Non-pigmented ciliary epithelial cell (primary cell): ENCODE results near the gene NFIX.

Experiments used
- DNase-seq: peaks from one replicate; pipeline ENCODE4 v3.0.0-alpha.2; 2010; ENCODE audit warnings: low read depth

The NFIX gene

DNA sequence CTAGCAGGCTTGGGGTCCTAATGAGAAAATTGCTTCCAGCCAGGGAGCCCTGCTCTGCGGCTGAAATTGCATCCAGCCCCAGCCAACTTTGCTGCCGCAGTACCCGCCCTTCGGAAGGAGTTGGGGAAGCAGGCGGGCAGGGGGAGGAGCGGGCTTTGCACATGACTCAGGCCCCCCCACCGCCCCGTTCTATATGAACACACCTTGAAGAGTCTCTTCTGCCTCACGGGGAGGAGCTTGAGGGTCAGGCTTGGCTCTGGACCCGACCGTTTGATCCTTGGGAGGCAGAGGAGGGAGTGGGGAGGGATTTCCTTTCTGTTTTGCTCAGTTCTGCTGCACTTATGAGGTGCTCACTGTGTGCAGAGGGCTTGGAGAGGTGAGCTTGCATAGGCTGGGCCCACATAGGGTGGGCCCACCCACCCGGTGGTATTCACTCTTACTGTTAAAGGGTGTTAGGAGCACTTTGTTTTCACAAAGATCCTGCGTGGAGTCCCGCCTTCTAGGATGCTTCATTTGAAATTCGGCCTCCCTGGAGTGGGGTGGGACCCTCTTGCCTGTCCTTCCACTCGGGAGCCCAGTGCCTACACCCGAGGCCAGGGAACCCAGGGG is 60.9 kb downstream of the NFIX start:
- DNase-seq: no peak

DNA sequence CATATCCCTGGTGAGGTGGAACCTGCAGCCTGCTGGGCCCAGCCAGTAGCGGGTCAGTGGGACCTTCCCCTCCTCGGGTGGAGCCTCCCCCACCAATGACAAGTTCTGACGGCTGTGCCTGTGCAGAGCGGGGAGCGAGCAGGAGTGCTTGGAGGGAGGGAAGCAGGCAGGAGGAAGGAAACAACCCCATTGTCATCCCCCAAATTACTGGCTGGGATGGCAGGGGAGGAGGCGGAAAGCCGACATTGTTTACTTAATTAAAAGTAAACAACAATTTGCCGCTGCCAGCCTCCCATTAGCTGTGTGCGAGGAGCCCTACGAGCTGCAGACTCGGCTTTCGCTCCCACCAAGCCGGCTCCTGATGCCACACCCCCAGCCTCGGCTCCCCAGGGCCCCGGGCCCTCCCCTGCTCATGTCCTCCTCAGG is 61.9 kb downstream of the NFIX start:
- no peak for DNase-seq

DNA sequence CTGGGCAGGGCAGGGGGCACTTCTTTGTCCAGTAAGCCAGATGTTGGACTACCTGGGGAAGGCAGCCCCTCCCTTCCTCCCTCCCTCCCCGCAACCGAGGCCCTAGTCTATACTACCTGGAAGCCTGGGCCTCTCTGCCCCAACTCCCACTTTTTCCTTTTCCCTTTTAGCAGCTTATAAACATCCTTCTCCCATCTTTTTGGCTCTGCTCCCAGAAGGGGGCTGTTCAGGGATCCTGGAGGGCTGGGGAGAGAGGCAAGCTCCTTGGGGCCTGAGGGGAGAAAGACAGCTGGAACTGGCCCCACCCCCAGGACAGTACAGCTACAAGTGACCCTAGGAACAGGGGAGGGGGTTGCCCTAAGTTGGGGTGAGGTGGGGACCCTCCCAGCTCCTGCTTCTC is 62.5 kb downstream of the NFIX start:
- no peak for DNase-seq

DNA sequence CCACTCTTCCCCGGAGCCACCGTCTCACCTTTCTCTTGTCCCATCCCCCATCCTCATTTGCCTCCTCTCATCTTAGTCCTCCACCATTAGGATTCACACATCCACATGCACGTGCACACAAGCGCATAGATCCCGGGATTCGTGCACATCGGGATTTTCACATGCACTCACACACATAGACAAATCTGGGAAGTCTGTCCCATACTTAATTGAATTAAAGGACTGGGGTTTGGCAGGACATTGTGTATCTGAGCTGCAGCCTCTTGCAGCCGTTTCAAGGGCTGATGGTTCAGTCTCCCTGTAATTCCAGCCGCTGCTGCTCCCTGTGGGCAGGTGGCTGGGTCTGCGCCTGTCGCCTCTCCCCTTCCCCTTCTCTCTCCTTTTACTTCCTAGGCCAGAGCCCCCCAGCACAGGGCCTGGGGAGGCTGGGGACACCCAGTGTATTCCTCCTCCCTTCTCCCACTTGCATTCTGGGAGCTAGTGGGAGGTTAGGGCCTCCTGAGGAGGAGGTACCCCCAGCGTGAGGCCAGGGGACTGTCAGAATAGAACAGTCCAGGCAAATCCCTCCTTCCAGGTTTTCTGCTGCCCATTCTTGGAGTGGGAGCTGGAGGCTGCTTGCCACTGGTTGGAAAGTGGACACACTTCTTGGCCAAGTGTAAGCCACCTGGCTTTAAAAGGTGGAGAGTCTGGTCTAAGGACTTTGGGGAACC is 63.8 kb downstream of the NFIX start:
- no peak for DNase-seq

DNA sequence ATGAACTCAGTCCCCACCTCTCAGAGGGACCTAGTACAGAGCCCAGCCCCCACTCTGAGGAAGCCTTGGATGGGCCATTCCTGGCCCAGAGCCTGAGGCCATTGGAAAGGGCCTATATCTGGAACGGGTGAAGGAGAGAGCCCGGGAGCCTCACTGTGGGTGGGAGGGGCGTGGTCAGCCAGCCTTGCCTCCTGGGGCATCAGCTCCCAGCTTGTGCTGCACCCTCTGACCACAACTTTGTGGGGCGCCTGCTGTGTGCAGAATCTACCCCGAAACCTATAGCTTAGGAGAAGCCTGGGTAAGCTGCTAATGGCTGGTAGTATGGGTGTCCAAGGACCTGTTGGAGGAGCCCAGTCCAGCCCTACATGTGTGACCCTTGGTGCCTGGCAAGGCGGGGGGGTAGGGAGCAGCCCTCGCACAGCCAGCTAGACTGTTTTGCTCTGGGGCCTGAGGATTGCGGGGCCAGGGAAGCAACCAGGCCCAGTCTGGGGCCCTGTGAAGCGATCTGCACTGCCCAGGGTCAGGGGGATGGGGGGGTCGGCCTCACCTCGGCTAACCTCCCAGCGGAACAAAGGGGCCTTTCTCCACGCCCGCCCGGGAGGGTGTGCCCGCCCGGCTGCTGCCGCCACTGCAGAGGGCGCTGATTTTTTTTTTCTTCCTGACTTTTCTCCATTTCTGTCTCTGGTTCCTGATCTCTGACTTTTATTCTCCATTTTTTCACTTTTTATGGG is 65.1 kb downstream of the NFIX start:
- no peak for DNase-seq

DNA sequence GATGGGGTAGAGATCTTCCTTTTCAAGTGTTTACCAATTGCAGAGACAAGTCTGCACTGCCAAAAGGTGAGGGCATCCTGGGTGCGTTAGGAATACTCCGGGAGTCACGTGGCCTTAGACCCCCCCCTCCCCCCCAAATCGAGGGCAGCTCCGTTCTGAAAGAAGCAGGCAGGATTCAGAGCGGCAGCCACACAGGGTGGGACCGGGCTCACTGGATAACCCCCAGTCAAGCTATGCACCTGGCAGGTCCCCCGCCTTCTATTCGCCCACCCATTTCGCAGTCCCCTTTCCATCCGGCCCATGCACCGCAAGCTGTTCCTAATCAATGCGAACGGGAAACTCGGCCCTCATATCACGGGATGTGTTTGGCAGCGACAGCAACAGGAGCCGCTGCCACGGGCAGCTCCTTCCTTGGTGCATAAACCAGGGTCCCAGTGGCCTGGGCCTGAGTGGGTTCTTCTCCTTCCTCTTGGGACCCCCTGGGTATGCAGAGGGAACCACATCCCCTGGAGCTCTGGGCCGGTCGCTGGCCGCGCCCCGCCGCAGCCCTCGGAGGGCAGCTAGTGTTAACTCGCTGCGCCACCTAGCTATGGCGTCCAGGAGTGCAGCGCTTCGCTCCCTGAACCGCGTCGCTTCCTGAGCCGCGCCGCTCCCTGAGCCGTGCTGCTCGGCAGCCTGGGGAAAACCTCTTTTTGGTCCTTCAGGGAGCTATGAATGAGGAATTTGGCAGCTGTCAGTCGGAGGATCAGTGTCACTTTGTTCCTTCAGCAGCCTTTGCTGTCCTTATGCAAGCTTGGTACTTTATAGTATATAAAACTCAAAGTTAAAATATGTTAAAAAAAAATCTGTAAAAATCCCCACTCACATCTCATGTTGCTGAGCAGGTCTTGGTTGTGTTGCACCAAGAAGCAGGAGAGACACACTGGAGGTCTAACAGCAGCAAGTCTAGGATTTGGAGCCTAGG is 66.0 kb downstream of the NFIX start:
- no peak for DNase-seq

DNA sequence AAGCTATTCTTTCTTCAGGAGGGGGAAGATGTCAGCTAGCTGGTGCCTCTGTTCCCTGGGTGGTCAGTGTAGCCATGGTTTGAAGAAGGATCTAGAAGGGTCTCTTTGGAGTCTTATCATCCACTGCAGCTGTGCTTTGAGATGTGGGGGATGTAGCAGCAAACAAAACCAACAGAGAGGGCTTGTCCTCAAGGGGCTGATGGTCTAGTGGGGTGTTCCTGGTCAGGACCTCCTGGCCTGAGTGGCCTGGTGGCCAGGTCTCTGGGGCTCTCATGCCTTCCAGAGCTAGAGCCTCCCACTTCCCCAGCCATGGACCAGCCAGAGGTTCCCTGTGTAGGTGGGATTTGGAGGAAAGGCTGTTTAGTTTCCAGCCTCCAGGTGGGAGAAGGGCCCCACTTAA is 67.0 kb downstream of the NFIX start:
- no peak for DNase-seq

DNA sequence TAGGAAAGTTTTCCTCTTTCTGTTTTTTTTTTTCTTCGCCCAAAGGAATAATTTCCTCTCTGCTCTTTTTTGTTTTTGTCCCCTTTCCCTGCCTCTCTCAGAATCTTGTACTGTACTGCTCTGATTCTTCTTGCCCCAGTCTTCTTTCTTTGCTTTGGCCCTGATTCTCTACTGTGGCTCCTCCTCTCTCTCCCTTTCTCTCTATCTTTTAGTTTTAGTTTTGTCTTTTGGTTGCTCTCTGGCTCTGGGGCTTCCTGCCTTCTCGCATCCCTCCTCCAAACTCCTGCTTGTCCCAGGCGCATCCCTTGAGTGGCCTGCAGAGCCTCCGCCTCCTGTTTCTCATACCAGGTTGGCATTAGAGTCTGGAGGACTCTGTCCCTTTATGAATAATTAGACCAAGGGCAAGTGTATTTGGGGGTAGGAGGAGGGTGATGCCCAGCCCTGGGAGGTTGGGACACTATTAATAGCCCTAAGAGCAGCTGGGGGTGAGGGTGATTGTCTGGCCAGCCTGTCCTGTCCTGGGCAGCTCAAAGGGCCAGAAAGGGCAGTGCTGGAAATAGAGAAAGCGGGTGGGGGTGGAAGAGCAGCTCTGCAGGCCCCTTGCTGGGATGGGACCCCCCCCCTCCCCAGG is 68.3 kb downstream of the NFIX start:
- no peak for DNase-seq

DNA sequence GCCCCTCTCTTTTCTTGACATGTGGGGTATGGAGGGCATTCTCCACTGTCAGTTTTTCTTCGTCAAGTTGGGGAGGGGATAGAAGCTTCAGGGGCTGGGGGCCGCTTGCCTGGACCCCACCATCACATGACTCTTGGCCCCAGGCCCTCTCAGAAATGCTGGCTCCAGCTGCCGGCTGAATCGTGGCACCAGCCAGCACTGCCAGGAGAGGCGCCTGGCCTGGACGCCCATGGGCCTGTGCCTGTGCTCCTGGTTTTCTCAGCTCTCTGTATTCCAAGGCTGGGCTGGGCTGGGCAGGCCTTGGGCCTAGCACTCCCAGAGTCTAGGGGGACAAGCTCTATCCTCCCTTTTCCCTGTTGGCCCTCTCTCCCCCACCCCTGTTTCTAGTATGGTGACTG is 68.8 kb downstream of the NFIX start:
- no peak for DNase-seq

DNA sequence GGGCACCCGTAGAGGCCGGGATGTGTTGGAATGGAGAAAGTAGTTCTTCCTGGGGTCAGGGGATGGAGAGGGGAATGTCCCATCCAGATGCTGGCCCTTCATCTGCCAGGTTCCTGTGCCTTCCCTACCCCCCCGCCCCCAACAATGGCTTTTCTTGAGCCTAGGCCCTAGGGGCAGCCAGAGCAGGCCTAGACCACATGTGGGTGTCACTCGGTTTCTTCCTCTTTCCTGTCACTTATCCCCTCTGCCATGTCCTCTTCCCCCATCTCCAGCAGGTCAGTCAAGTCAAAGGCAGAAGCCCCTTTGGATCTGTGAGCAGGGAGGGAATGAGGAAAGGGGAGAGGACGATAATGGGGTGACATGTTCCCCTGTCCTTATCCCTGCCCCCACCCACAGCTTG is 71.0 kb downstream of the NFIX start:
- DNase-seq: no peak

DNA sequence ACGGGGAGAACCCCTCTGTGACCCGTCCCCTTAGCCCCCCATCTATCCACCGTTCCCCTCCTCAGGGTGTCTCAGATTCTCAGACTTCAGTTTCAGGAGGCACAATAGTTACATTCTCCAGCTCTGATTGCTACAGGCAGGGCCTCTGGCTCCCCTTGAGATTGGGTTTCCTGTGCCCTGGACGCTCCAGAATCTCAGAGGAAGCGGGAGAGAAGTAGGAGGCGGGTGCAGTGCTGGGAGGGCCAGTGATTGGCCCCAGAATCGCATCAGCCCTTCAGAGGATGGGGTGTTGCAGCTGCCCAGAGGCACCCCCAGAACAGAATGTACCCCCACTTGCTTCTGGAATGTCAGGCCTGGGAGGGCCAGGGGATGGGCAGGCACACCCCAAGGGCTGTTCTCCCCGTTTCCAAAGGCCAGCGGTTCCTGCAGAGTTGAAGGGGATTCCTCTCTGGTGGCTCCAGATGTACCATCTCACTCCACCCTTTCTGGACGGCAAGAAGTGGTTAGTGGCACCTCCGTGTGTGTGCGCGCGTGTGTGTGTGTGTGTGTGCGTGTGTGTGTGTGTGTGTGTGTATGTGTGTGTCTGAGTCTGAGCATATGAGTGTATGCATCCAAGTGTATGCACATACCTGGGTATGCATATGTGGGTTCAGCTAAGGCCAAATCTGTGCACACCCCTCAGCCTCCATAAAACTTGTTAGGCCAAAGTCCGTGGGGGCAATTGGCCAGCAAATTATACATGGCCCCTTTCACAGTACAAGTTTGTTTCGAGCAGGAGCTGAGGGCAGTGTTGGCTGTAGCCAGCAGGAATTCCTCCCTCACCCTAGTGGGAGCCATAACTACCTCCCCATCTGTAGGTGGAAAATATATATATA is 71.9 kb downstream of the NFIX start:
- no peak for DNase-seq

DNA sequence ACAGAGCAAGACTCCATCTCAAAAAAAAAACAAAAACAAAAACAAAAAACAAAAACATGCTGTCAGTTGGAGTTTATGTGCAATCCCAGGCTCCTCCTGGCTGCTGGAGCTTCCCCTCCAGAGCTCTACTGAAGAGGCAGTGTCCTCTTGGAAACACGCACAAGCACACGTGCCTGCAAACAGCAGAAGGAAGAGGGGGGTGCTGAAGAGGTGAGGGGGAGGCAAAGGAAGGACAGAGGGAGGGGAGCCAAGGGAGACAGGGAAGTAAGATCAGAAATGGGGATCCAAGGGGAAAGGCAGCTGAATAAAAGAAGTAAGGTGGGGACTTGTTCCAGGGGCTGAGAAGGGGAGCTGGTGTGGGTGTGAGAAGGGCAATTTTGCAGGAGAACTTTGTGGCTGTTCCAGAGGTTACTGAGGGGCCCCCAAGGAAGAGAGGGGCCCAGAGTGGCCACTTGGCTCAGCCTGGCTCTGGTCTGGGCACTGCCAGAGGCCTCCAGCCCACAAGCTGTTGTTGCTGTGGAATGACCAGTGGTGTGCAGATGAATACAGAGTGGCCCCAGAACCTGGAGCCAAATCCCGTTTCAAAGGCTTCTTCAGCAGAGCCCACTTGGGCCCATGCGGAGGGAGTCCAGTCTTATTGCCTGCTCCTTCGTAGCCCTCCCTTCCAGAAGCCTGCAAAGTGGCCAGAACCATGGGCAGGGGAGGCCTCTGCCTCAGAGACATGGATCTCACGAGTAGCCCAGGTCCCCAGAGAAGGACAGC is 73.0 kb downstream of the NFIX start:
- DNase-seq: no peak

DNA sequence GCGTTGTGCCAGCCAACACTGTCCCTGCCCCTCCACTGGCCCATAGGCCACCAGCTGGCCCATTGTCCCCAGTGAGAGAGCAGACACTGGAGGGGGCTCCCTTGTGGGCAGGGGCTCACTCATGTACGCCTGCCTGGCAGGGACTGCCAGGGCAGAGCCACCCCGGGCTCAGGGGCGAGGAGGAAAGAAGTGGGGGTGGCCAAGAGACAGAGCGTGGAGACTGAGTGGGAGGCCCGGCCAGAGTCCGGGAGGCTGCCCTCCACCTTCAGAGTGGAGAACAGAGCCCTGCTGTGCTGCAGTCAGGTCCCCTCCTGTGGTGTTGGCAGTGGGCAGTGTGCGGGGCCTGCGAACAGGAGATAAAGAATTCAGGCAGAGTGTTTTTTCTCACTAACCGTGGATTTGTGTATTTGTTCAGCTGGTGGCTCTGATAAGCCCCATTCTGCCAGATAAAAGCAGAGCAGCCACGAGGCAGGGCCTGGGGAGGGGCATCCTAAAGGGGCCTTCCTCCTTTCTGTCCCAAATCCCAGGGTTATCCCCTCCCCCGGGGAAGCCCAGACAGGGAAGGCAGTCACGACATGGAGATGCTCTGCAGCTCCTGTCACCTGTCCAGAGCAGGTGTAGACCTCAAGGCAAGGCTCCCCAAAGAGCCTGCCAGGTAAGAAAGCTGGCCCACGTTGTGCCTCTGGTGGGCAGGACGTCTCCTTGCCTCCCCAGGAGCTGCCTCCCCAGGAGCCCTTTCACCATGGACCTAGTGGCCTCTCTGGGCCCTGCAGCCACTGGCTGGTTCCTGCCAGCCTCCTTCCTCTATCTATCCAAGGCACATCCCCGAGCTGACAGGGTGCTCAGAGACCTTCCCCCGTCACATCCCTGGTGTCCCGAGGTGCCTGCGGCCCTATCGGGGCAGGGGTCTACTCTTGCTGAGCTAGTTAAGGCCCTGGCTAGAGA is 74.4 kb downstream of the NFIX start:
- DNase-seq: no peak

DNA sequence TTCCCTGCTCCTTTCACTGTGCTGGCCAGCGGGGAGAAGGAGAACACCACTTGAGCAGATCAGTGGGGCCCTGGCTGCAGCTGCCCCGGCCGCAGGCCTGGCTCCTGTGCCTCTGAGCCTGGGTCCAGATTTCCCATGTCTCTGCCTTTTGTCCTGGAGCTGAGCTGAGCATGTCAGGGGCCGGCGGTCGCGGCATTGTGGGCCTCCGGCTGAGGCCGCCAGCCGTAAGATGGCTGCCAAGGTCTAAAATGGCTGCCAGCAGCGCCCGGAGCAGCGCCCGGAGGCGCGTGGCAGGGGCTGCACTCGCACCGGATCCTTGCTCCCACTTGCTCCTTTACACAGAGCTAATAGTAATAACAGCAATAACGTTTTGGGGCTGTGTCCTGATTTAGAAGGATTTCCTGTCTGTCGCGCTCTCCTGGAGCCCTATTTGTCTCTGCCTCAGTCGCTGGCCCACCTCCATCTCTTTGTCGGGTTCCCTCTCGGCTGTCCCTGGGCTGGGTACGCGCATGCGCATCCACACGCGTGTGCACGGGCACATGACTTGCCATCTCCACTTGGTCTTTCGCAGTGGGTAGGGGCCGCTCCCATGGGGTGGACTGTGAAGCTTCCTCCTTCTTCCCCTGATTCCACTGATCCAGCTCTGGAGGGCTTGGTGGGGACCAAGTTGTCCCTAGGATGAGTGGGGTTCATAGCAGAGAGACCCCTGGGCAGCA is 75.3 kb downstream of the NFIX start:
- DNase-seq: no peak

DNA sequence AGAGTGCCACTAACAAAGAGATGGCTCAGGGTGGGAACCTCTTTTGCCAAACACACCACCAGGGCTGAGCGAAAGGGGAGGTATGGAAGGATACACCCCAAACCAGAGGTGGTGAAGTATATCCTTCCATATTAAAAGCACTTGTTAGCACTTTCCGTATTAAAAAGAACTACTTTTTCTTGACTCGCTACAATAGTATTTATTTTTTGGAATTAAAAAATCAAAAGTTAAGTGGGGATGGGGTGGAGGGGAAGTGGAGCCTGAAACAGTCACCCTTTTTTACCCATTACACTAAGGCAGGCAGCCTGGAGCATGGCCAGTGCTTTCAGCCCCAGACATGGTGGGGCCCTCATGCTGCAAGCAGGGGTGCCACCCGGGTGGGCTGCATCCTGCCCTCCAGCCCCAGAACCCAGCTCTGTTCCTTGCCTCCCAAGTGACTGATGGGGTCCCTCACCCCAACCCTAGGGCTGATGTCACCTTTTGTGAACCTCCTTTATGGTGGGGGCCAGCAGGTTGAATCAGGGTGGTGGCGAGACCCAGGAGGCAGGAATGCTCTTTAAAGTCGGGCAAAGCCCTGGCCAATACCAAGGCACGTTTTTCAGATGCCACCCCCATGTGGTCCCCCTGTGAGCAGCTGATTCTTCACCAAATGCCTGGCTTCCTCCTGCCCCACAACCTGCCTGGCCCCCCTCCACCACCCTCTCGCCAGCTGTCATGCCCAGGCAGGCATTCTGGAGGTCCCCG is 76.3 kb downstream of the NFIX start:
- DNase-seq: no peak

DNA sequence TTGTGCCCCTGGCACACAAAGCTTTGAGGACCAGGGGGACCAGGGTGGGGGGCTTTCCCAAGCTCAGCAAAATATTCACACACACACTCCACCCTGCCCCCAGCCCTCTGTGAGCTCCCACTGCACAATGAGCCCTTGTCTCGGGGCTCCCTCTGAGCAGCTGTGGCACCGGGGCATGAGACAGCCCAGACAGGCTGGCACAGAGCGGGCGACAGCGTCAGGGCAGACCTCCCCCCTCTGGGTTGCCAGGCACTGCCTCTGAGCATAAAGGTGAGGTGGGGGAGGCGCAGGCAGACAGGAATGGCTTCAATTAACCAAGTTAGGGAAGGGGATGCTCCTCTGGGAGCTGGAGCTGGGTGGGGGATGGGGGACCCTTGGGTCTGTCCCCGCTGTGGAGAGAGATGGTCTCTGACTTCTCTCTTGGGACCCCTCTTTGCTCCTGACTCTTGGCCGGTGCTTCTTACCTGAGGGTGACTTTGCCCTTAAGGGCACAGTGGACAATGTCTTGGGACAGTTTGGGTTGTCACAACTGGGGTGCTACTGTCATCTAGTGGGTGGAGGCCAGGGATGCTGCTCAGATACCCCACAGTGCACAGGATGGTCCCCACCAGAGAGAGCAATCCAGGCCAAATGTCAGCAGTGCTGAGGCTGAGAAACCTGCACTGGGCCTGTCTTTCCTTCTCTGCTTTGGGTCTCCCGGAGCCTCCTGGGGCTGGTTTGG is 77.1 kb downstream of the NFIX start:
- DNase-seq: no peak

DNA sequence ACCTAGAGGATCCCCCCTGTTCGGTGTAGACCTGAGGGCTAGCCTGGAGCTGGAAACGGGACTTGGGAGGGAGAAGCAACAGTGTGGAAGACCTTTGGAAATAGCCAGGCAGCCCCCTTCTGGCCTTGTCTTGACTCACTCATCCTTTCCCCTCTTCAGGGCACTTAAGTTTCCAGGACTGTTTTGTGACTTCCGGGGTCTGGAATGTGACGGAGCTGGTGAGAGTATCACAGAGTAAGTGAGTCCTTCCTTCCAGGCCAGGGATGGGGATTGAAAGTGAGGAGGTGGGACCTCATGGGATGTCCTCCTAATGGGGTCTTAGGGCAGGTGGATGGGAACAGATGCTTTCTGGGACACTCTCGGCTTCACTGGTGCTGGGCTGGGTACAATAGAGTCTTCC is 78.0 kb downstream of the NFIX start:
- no peak for DNase-seq
